Erythroblast (primary cell): ENCODE measurements around the gene SCYGR8.
A peak's percentile ranks its signal among the peaks of the same experiment; 100 is the strongest.

ENCODE experiments used
- DNase-seq, 2 experiments: peaks; one replicate each; lab custom pipeline; 2025; lab: John Stamatoyannopoulos, UW
- GATA1 ChIP-seq: IDR thresholded peaks from 2 replicates; pipeline ENCODE4 v1.6.1; 2011; ENCODE audit warnings: low read depth, mild to moderate bottlenecking, control low read depth, low read length, moderate library complexity
- POLR2A ChIP-seq: IDR thresholded peaks from 2 replicates; pipeline ENCODE4 v1.6.1; 2011; ENCODE audit warnings: mild to moderate bottlenecking, low read length

The SCYGR8 gene

DNA sequence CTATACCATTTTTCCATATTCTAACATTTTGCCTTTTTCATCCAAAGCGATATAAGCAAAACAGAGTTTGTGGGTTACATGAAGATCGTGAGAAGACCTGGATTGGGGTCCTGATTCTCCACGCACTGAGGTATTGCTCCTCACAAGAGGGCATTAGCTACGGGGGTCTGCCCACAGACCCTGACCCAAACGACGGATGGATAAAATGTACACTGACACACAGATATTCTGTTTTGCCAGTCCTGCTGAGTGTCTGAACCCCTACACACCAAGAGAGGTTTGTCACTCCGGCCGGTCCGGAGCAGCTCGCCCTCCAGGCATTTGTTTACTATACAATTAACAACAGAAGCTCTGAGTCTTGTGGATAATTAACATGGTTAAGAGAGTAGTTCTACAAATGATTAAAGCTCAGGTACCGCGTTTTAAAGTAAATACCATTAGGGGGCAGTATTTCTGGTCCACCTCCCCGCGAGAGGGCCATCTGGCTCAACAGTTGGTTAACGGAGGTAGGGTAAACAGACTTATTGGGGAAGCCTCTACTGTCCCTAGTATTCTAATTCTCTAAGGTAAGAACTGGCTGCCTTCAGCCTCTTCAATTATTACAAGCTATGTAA is 28.4 kb downstream of the SCYGR8 start:
- TF ChIP-seq GATA1 (no peak), POLR2A (no peak)
- DNase-seq: peak in 1 of 2 experiments; percentile 6

DNA sequence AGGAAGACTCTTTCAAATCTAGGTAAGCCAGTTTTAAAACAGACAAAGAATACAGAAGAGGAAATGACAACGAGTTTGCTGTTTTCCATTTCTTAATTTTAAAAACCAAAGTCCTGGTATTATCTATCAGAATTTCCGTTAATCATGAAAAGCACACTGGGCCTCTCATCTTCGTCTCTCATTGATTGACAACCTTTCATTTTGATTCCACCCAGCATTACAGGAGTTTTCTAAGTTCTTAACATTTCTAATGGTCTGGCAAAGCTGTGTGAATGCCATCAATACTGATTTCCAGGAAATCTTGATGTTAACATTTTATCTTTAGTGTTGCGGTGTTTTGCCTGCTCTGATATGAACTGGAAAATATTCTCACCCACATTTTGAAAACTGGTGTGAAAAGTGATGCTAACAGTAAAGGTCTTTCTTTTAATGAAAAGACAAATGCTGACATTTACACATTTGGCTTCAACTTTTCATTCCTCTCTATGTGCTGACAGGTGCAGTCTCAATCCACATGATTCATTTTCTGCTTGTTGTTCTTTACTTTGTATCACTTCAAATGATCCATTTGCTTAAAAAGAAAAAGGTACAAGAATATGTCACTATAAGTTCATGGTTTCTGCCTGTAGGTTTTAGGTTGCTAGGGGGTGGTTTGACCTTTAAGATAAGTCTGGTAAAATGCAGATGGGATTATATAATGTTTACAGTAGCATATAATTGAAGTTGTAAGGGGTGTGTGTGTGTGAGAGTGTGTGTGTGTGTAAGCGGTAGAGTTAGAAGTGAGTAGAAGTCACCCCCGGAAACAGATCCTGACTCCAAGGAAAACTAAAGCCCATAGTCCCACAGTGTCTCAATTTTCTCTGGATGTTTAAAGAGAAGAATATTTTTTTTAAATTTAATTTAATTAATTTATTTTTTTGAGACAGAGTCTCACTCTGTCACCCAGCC is 29.5 kb downstream of the SCYGR8 start:
- DNase-seq: no peak
- TF ChIP-seq POLR2A (no peak), GATA1 (no peak)

DNA sequence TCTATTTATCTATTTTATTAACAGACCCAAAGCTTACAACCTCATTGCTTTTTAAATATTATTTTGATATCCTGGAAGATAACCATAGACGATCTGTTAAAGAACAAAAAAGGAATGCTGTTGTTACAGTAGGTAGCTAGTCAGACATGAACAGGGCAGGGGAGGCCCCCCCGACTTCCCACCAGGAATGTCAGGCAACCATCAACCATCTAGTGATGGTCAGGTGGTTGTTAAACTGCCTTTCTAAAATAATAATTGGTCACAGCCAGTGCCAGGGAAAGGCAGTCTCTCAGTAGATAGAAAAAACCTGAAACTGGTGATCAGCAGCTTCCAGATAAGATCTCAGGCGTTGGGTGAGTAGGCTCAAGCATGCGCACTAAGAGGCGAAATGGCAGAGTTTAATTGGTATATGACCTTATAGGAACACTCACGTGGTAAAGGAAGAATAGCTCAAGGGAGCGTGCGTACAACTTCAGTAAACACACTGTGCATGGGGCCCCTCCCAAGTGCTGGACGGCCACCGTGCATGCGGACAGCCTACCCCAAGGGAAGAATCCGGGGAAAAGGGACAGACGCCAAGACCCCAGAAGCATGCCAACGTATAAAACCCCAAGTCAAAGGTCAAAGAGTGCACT is 35.4 kb downstream of the SCYGR8 start:
- DNase-seq: no peak
- TF ChIP-seq GATA1 (no peak), POLR2A (no peak)

DNA sequence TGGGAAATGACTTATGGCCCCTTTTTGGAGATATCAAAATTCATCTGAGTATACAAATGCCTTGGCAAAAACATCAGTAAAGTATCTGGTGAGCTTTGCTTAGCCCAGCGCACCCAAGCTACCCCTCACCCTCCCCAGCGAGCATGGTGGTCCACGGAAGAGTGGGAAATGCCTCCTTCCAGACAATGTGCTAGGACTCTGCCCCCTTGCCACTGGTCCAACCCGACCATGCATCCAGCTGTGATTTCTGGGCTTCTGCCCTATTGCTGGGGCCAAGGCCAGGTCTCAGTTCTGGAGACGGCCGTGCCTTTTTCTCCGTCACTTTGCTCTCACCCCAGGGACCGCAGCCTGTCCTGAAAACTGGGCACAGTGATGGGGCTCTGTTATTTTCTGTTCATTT is 36.1 kb downstream of the SCYGR8 start:
- no peak for TF ChIP-seq POLR2A
- no peak for TF ChIP-seq GATA1
- no peak for DNase-seq

DNA sequence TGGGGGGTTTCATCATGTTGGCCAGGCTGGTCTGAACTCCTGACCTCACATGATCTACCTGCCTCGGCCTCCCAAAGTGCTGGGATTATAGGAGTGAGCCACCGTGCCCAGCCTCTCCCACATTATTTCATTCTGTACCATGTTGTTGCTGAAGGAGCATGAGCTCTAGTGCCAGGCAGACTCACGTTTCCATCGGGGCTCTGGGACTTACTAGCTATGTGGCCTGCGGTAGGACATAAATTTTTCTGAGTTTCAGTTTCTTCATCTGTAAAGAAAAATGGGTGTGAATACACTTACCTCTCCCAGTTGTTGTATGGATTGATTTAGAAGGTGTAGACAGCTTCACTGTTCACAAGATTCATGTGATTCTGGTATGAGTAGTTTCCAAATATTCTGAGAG is 37.1 kb downstream of the SCYGR8 start:
- TF ChIP-seq GATA1: no peak
- no peak for TF ChIP-seq POLR2A
- no peak for DNase-seq

DNA sequence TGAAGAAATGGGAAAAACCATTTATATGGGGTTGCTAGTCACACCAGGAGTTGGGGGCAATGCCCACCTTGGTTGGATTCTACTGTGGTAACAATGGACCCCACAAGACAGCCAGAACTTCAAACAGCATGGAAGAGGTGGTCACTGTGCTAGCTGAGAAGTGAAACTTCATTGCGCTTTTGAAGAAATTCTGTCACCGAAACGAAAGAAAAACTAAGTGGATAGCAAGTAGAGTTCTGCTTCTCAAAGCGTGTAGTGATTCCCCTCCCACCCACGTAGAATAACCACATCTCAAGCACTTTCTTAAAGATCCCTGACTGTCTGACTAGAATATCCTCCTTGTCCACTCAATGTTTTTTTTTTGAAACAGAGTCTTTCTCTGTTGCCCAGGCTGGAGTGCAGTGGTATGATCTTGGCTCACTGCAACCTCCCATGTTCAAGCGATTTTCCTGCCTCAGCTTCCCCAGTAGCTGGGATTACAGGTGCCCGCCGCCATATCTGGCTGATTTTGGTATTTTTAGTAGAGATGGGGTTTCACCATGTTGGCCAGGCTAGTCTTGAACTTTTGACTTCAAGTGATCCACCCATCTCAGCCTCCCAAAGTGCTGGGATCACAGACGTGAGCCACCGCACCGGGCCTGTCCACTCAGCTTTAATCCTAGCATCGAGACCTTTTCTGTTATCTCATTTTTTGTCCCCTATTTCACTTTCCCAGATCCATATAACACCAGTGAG is 37.9 kb downstream of the SCYGR8 start:
- no peak for DNase-seq

DNA sequence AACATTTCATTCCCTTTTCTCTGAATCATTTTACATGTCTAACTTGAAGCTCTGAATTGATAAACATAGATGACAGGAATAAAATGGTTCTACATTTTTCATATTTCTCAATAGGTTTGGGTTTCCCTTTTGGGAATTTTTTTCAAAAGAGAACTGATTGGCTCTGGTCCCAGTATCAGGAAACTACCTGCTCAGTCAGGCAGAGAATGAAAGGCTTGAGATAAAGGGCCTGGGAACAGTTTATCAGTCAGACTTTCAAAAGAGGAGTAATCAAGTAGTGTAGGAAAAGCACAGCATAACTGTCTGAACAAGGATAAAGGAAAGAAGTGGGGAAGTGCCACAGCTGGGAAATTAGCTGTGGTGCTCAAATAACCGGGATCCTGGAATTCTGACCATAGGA is 39.6 kb downstream of the SCYGR8 start:
- TF ChIP-seq GATA1 (no peak), POLR2A (no peak)
- no peak for DNase-seq

More for the DNA sequence above, 37.9 kb downstream of the SCYGR8 start:
- TF ChIP-seq GATA1 (no peak), POLR2A (no peak)

DNA sequence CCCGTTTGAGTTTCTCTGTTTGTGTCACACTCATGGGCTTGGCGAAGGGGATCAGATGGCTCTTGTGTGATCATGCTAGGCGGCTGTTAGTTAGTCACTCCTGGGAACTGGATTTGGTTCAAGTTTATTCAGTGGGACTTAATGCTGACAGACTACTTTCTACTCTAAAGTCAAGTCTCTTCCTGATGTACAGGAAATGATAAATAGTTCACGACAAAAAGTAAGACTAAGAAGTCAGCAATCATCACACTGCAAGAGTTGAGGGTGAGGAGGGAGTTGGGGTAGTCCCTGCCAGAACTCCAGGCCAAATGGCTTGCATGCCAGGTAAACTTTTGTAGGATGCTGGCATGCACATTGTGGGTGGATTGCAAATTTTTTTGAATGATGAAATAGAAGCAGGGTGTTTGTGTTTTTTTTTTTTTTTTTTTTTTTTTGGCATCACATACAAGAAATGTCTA is 42.9 kb downstream of the SCYGR8 start:
- TF ChIP-seq GATA1 (no peak), POLR2A (no peak)
- no peak for DNase-seq

DNA sequence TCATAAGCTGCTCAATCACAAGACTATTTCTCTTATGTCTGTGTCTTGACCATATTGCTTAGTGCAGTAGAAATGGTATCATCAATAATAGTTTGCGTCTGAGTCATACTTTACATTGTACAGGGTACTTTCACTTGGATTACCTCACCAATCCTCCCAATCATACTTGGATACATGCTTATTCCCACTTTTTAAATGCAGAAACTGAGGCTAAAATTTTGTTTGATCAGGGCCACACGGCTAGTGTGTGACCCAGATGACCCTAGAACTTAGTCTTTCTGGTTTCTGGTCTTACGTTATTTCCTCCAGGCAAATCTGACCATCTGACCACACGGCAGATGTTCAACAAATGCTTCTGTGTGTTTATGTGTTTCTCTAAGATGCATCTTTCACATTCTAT is 44.1 kb downstream of the SCYGR8 start:
- TF ChIP-seq GATA1 (no peak), POLR2A (no peak)
- no peak for DNase-seq

DNA sequence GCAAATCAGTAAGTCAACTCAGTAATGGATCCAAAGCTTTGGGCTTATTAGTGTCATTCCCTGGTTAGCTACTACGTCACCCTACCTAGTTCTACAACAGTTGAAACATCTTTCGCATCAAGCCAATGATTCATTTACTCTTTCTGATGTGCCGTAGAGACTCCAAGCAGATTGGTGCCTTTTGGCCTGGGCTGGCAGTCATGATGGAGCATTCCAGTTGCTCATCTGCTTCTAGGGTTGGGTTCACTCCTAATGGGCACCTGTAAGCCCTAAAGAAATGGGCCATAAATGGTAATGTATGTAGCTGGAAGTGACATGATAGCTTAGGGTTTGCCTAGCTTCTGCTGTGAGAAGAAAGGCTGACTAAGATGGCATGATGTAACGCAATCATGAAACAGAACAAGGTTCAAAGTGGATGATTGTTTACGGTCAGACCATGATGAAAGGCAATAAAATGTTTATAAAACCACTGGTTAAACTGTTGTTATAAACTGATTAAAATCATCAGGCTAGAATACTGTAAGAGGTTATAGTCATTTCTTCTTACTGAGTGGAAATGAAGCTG is 47.5 kb downstream of the SCYGR8 start:
- no peak for DNase-seq
- TF ChIP-seq POLR2A: no peak
- TF ChIP-seq GATA1: no peak
